C4-2B (cell line): ENCODE measurements around the gene EMP2.

Experiments used
- H3K27ac ChIP-seq: fragments of 450-650 bp; 2 replicates; pipeline ENCODE4 v1.5.1; 2017
- CTCF ChIP-seq: fragments of 450-650 bp; conservative IDR thresholded peaks from 2 replicates; pipeline ENCODE4 v1.5.1; 2017; ENCODE audit warnings: mild to moderate bottlenecking
- ZFX ChIP-seq: fragments of 450-650 bp; IDR thresholded peaks from 2 replicates; pipeline ENCODE4 v1.6.1; 2017

EMP2 gene

GRCh38 chr16:10525214-10525825 is 55.1 kb downstream of the EMP2 start:
- H3K27ac ChIP-seq, result no peak overlapping the region
- no peak for TF ChIP-seq CTCF
- TF ChIP-seq ZFX, result no peak

- no peak overlapping the region for H3K27ac ChIP-seq
- no peak for TF ChIP-seq ZFX
- no peak for TF ChIP-seq CTCF
Measured at GRCh38 chr16:10522966-10523365, 57.4 kb downstream of the EMP2 start.

- peak overlapping the region; percentile 98 for H3K27ac ChIP-seq
- TF ChIP-seq CTCF (peak; percentile 82), ZFX (no peak)
Measured at GRCh38 chr16:10521681-10522274, 58.6 kb downstream of the EMP2 start.

- H3K27ac ChIP-seq, result peak overlapping the region; percentile 98
- TF ChIP-seq ZFX, result no peak
- no peak for TF ChIP-seq CTCF
Measured at GRCh38 chr16:10520869-10521578, 59.4 kb downstream of the EMP2 start.

GRCh38 chr16:10519929-10520868 is 60.2 kb downstream of the EMP2 start:
- no peak for TF ChIP-seq CTCF
- TF ChIP-seq ZFX, result no peak
- peak overlapping the region; percentile 98 for H3K27ac ChIP-seq

GRCh38 chr16:10519297-10519696 is 61.1 kb downstream of the EMP2 start:
- no peak for TF ChIP-seq CTCF
- no peak for TF ChIP-seq ZFX
- peak overlapping the region; percentile 98 for H3K27ac ChIP-seq
